ENCODE results near the gene DLGAP1.

DNA sequence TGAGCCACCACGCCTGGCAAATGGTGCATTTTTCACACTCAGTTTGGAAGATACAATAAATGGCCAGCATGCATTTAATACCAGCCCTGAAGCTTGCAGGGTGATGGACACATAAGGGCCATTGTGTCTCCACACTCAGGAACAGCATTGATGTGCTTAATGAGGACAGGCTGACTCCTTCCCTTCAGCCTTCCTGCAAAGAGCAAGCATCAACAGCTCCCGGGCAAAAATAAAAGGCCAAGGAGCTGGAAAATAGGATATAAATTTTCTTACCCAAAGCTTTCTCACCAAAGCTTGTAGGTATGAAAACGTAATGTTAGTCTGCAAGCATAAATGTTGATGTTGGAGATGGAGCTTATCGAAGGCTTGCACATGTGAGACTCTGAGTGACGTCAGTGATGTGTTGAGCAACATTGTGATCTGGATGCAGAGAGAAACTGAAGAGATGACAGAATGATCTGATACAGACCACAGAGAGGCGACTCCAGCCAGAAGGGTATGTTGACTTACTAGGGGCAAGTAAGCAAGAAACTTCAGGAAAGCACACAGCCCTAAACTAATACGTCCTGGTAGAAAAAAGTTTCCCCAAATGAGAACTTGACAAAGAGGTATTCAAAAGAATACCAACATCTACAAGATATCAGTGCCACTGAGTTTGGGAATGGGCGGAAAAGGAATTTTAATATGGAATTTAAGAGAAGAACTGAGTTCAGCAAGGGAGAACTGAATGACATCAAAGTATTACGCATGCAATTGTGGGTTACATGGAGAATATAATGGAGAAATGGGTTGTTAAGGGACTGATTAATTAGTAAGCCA is 748.6 kb downstream of the DLGAP1 start:
- TF ChIP-seq POLR2A (IDR thresholded peaks at IDR 0.05; ENCODE audit: low read length) (peak; percentile 40), GATA1 (IDR thresholded peaks at IDR 0.05; ENCODE audit: low read depth, low read length) (no peak)

Data from erythroblast (primary cell).